HG03460 (cell line): ENCODE results near the gene RPE65.
A peak's percentile ranks its signal among the peaks of the same experiment; 100 is the strongest.
"Not testable (repeated sequence)": the region's sequence is repeated elsewhere in the genome, so short reads cannot be mapped to it uniquely, and the experiment has no call there.

Source experiments
- ATAC-seq: cut with Tn5 transposase; IDR thresholded peaks from one replicate; pipeline ENCODE4 v1.9.1; 2021; ENCODE audit not compliant: unreplicated experiment

The RPE65 gene

DNA sequence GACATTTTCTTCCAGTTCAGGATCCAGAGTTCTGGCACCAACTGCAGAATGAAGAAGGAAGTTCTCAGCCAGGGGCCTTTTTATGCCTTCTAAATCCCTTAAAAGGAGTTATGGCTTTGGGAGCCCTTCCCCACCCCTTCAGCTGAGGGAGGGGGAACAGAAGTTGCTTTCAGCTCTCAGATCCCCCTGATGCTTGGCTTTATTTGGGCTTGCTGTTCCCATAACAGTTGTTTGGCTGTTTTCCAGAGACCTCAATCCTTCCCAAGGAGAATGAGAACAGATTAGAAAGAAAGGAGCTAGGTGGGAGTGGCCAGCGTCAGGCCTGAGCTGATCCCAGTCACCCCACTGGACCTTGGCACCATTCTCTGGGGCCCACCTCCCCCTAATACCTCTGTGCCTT lies at the start of gene RPE65:
TSS of gene RPE65 (minus strand) at position 54 of the 400 bp plus-strand sequence. CDS start at position 5, 49 bp downstream.
- ATAC-seq, result no peak

DNA sequence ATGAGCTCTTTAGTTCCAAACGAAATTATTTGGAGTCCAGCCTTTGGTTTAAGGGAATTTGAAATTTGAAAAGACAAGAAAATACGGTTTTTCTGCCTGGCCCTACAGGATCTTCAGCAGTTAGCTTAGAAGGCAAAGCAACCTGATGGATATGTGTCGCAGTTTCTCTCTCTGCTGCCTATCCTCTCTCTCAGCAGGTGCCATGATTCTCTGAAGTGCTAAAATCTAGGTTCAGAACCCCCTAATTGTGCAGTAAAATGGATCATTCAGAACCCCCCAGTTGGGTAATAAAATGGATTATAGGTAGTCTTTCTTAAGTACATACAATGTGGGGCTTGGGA lies 47.6 kb upstream of the RPE65 start:
- ATAC-seq, result peak; percentile 9

DNA sequence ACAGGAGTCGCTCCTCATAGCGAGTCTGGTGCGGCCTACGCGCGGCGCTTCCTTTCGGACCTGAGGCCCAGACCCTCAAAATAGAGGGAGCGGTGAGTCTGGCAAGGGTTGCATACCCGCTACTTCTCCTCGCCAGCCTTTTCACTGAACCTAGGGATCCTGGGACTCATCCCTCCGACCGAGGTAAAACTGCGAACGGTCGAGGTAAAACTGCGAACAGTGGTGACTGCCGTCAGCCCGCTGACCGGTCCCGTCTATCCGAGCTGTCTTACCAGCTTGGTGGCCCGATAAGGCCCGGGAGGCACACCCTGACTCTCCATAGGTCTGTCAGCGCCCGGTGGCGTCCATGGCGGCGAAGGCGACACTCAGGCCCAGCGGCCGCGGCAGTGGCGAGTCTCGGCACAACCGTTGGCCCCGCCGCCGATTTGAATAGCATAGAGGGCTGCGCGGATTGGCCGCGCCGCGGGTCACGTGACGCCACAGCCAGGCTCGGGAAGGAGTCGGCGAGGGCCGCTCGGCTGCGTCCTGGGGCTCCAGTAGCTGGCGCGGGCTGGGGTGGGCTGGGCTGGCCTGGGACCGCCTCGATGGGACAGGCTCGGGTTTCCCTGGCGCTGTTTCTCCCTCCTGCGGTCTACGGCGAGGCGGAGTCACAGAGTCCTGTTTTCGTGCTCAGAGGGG lies 47.1 kb upstream of the RPE65 start, which contains the start of gene DEPDC1:
TSS of gene DEPDC1 (minus strand) at position 403 of the 678 bp plus-strand sequence. CDS start at position 320, 83 bp downstream.
- peak; percentile 93 for ATAC-seq

DNA sequence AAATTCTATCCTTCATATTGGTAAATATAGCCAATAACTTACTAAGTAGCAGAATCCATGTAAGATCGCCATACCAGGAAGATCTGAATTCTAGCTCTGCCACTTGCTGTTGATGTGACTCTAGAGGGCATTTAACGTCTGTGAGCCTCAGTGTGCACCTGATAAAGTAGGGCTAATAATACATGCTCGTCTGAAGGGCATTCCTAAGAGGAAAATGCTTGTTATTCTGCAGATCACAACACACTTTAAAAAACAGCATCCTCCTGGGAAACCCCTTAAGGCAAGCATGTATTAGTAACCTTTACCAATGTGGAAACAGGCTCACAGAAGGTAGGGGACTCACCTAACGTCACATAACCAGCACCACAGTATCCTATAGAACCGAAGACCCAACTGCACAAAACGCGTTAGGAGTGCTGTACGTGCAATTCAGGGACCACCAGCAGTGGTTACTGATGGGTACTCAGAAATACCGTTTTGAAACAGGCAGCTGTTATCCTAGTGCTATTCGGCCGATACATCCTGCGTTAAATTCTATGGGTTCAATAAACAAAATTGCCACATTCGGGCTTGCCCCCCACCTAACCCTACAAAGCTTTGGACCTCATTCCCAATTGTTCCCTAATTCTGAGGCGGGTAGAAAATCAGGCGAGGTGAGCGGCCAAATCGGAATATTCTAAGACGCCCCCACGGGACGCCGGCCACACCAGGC lies 46.4 kb upstream of the RPE65 start:
- peak; percentile 30 for ATAC-seq

DNA sequence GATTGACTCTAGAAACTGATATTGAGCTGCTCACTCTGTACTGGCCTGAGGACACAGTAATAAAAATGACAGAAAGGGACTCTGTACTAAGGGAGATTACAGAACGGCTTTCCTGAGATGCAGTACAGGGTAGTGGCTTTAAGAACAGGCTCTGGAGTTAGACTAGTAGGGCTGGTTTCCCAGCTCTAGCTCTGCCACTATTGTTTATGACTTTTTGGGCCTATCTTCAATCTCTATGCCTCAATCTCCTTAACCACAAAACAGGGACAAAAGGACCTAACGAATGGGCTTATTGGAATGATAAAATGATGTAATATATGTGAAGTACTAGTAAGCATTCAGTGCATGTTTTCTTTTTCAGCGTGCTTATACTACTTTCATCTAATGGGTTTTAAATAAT lies 45.8 kb upstream of the RPE65 start:
- no peak for ATAC-seq

DNA sequence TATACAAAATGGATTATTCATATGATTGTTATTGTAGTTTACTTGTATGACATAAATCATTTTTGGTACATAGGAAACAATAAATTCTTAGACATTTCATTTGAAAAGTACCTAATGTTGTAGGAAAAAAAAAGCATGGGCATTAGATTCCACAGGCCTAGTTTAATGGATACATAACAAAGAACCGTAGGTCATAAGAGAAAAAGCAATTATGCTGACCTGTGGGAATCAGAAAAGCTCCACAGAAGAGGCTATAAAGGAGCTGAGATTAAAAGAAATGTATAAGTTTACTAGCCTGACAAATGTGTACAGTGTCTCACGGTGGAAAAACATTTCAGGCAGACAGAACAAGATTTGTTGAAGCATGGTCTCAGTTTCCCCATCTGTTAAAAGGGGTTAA lies 43.4 kb upstream of the RPE65 start:
- no peak for ATAC-seq

DNA sequence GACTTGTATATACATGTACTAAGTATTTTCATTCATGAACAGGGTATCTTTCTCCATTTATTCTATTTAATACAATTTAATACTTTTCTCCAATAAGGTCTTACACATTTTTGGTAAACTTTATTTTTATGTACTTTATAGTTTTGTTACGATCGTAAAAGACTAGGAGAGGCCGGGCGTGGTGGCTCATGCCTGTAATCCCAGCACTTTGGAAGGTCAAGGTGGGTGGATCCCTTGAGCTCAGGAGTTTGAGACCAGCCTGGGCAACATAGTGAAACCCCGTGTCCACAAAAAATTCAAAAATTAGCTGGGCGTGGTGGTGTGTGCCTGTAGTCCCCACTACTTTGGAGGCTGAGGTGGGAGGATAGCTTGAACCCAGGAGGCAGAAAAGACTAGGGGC lies 42.5 kb upstream of the RPE65 start:
- ATAC-seq, result not testable (repeated sequence)

DNA sequence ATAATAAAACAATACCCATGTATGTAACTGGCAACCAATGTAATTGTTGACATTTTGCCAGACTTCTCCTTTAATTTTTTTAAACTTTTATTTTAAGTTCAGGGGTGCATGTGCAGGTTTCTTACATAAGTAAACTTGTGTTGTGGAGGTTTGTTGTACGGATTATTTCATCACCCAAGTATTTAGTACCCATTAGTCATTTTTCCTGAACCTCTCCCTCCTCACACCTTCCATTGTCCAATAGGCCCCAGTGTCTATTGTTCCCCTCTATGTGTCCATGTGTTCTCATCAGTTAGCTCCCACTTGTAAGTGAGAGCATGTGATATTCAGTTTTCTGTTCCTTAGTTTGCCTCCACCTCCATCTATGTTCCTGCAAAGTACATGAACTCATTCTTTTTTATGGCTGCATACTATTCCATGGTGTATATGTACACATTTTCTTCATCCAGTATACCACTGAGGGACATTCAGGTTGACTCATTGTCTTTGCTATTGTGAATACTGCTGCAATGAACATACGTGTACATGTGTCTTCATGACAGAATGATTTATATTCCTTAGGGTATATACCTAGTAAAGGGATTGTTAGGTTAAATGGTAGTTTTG lies 40.4 kb upstream of the RPE65 start:
- ATAC-seq, result no peak

DNA sequence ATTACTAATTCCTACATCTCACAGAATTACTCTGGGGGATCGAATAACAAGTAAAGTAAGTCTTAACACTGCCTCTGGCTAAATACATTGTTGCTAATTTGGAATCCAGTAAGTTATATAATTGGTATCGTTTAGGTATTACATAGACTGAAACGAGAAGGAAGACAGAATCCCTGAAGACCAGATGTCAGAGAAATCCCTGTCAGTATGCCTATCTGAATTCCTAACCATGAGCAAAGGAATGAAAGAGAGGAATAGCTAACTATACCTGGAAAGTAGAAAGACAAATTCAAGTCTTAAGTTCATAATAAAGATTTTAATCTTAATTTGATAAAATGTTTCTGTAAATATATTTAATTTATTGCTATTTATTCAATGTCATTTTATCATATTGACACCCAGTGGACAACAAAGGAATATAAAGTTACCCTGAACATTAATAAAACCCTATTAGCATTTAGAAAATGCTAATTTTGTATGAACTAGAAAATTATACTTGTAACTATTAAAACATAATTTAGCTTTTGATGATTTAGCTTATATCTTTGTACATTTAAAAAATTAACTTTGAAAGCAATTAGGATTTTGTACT lies 35.8 kb upstream of the RPE65 start:
- no peak for ATAC-seq

DNA sequence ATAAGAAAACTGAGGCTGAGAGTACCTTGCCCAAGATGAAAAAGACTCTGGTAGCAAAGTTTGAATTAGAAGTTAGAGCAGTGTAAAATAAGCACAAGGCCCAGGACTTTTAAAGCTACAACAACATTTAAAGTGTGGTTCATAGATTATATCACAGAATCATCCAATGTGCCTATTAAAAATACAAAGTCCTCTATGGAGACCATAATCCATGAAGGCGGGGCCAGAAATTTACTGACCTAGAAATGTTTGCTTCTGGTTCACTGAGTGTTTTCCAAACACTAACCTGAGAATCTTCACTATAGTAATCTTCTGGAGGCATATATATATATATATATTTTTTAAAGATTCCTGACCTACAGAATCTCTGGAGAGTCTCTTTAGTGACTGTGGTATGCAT lies 34.9 kb upstream of the RPE65 start:
- no peak for ATAC-seq

DNA sequence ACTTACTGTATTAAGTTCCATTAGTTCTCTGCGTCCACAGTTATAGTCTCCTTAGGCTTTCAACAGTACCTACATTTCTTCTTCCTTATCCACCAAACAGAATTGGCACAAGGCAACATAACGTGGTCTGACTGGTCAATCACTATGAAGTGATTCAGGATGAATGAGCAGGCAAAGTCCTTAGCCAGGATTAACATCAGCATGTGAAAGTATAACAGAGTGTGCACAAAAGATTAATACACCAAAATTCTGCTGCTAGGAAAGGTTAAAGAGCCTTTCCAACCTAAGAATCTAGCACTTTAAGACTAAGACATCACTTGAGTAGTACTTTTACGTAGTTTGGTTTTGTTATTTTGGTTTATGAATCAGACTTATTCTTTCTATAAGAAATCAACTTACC lies 31.3 kb upstream of the RPE65 start:
- no peak for ATAC-seq

DNA sequence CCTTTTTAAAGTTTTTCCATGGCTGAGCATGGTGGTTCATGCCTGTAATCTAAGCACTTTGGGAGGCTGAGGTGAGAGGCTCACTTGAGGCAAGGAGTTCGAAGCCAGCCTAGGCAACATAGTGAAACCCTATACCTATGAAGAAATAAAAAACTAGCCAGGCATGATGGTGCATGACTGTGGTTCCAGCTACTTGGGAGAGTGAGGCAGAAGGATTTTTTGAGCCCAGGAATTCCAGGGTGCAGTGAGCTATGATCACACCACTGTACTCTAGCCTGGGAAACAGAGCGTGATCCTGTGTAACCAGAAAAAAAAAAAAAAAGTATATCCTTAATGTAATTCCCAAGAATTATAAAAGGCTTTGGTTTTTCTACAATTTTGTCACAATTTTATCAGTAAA lies 29.7 kb upstream of the RPE65 start:
- no peak for ATAC-seq

DNA sequence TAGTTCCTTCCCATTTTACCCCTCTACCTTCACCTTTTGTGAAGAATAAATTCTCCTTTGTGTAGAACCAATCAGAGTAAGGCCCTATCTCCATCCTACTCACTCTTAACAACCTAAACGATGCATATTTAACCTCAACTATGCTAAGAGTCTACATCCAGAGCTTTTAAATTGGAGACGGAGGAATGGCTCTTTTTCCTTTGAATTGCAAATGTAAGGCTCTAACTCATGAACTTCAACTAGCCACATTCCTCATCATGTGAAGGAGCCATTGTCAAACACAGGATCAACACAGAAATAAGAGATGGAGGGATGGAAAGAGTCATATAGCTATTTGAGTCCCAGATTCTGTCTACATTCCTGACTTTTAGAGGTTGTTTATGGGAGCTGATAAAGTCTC lies 28.9 kb upstream of the RPE65 start:
- ATAC-seq, result no peak

DNA sequence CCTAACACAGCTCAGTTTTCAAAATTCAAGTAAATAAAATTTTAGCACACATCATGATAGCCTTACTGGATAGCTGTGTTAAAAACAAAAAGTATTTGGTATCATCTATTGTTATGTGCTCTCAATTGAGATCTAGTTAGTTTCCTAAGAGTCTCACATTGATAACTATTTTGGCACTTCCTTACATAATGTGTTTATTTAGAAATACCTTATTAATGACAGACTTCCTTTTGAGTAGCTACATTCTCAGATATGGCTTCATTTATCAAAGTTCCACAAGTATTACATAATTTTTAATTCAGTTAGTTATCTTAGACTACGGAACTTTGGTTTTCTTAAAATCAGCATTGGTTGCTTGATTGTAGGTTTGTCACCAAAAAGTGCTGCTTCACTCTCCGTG lies 26.9 kb upstream of the RPE65 start:
- not testable (repeated sequence) for ATAC-seq

DNA sequence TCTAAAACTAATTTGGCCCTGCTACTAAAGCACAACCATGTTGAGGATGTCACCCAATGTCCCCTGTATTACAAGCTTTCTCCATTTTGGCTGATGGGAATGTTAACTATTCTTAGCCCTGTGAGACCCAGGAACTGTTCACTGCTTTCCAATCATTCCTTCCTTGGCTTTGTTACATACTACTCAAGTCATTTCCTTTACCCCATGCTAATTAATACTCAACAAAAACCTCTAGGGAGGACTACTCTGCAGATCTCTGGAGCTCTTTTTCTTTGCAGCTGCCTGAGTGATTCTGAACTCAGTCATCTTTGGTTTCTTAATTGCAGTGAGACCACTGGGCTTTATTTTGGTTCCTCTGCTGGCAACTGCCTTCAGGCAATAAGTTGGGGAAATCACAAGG lies 23.3 kb upstream of the RPE65 start:
- ATAC-seq, result no peak

DNA sequence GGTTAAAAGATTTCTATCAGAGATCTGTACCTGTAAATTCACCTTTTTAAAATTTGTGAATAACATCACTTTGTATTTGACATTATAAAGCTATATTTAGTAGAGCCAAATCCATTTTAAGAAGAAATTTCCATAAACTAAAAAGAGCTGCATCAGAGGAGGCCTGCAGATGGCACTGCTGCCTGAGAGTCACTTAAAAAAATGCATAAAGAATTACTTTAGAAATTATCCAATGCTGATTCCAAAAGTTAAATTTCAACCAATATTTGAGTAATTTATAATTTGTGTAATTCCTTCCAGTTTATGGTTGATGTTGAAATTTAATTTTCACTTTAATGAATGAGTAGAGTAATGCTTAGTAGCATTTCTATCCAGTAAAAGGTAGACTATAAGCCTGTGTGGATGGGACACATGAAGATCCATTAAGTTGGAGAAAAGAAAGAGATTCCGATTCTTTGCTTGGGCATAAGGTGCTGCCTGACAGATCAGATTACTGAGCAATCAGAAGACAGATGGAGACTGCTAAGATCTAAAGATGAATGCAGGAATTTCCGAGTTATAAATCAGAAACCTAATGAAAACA lies 20.7 kb upstream of the RPE65 start:
- no peak for ATAC-seq

DNA sequence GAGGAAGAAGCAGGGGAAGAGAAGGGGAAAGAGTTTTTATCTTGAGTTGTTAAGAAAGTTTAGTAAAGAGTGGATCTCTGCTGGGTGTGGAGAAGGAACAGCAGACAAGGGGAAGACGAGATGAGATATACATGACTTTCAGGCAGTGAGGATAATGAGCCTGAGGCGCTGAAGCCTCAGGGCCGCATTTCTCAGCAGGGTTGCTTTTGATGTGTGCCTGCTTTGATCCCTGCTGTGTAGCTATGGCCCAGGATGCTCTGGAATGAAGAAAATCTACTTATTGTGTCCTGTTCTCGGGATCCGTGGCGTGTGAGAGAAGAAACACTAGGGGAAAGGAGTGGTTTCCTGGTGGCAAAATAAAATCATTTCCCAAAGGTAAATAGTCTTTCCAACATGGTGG lies 15.1 kb upstream of the RPE65 start:
- no peak for ATAC-seq

DNA sequence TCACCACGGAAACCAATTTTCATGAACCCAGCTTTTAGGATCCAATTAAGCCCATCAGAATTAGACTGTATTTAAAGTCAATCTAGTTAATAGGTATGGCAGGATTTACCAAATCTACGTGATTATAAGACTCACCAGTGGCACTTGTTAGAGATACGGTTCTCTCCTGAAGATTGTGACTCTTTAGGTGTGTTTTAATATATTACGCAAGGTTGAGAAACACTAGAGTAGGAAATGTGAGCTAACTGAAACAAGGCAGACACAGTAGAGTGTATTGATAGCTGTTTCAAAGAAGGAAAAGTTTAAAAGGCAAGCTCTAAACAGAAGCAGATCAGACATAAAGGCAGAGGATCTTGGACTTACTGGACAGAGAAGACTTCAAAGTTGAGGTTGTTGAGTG lies 11.2 kb upstream of the RPE65 start:
- no peak for ATAC-seq

DNA sequence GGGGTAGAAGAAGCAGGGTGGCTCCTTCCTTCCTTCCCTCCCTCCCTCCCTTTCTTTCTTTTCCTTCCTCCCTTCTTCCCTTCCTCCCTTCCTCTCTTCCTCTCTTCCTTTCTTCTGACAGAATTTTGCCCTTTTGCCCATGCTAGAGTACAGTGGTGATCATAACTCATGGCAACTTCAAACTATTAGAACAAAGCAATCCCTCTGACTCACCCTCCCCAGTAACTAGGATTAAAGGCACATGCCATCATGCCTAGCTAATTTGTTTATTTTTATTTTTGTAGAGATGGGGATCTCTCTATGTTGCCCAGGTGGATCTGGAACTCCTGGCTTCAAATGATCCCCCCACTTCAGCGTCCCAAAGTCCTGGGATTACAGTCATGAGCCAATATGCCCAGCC lies 10.0 kb upstream of the RPE65 start:
- ATAC-seq, result no peak

DNA sequence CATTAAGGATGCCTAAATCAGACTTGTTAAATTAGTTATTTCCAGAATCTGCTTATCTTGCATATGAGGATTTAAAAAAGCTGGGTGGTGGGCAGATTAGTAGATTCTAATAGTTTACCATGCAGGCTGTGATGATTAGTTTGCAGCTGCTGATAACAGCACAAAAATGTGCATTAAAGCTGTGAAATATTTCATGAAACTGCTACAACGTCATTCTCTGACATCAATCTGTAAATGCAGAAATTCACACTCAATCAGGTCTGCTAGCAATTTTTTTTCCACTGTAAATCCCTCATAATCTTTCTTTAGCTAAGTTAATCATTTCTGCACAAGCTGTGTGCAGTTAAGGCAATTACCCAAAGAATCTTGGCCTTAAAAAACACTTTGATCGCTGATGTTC lies 9.3 kb upstream of the RPE65 start:
- no peak for ATAC-seq

DNA sequence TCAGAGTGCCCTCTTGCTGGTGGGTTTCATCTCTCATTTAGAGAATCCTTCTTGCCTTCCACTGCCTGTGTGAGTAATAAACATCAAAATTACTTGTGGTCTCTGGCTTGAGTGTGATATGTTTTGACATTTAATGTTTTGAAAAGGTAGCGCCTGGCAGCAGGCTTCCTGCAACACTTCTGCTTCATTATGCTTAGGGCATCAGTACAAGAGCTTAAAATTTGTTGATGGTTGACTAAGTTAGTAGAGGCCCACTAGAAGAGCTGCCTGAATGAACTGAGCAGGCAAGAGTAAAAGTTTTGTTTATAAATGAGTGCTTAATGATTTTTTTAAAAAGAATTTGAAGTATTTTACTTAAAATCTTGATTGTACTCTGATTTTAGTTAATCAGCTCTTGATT lies 6.4 kb upstream of the RPE65 start:
- no peak for ATAC-seq

DNA sequence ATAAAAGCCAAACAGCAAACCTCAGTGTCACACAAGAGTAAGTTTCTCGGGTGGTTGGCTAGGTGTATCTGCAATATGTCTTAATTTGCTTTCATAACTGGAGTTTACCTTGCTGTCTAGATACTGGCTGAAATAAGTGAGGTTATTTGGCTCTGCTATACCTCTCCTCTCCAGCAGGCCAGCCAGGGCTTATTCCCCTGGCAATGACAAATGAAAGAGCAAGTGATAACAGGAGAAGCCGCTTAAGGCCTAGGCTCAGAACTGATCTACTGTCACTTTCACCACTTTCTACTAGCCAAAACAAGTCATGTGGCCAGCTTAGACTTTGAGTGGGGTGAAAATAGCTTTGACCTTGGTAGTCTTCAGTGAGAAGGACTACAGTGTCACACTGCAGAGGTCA lies 4.8 kb upstream of the RPE65 start:
- ATAC-seq, result no peak
